ENCODE measurements around the gene TBPL2.

Gene TBPL2

DNA sequence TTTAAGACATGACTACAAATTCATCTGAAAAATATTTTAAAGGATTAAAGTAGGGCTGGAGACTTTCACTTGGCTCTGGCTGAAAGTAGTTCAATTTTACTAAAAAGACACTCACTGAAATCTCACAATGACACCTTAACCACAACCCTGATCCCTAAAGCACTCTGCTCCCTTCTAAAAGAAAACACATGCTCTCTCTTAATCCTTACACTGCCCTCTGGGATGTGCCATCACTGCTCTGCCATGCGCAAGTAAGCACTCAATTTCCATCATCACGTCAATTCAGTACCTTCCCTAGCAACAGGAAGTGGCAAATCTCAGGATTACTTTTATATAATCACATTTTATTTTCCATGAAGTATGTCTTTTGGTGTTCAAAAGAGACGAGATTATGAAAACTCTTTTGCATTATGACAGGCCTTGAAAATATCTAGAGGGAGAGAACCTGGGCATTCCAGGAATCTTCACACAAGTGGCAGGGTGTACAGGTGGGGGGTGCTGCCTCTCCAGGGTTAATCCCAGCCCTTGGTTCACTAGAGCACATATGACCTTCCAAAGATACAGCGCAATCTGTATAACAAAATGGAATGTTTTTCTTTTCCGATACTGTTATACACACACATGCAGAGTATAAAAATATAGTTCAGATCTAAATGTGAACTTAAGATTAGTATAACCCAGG lies 36.1 kb downstream of the TBPL2 start:
- TF ChIP-seq, protein P1, sequence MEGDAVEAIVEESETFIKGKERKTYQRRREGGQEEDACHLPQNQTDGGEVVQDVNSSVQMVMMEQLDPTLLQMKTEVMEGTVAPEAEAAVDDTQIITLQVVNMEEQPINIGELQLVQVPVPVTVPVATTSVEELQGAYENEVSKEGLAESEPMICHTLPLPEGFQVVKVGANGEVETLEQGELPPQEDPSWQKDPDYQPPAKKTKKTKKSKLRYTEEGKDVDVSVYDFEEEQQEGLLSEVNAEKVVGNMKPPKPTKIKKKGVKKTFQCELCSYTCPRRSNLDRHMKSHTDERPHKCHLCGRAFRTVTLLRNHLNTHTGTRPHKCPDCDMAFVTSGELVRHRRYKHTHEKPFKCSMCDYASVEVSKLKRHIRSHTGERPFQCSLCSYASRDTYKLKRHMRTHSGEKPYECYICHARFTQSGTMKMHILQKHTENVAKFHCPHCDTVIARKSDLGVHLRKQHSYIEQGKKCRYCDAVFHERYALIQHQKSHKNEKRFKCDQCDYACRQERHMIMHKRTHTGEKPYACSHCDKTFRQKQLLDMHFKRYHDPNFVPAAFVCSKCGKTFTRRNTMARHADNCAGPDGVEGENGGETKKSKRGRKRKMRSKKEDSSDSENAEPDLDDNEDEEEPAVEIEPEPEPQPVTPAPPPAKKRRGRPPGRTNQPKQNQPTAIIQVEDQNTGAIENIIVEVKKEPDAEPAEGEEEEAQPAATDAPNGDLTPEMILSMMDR (IDR thresholded peaks at IDR 0.05; ENCODE audit: insufficient read depth, low read length, missing control alignments), result no peak
- ChIA-PET POLR2A (no interaction called here), CTCF (no interaction called here)
- DNase-seq (ENCODE audit: low read depth, low spot score), result no peak
- no peak overlapping the region for H3K4me3 ChIP-seq (ENCODE audit: low read depth, low read length)

DNA sequence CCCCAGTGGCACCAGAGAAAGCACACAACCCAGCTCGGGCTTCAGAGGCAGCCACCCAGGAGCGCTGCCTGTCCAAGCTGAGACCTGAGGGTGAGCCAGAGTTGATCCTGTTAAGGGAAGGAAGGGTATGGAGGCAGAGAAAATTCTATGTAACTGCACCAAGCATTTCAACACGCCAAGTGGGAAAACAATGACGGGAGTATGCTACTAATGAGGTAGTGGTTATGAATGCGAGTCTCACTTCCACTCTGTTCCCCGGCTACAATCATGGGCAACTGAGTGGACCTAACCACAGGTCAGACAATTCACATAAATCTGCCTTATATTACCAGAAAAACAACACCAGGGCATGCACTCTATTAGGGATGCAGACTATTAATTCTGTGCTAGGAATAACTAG lies 38.7 kb downstream of the TBPL2 start:
- POLR2A ChIA-PET, result no interaction called here
- TF ChIP-seq, protein P1 (IDR thresholded peaks at IDR 0.05; ENCODE audit: insufficient read depth, low read length, missing control alignments), result no peak

DNA sequence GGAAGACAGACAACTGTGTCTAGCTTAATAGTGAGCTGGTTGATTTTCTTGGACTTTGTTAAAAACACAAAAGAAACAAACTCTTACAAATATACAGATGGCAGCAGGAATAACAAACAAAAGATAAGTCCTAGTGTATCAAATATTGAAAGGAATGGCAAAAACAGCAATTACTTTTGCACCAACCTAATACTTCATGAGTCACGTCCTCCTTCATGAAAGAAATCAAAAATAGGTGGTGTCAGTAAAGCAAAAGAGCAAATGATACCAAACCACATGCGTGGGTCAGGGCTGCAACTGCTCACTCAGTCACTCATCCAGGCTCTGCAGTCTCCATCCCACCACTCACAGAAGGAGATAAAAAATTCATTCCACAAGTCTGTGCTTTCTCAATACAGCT lies 40.6 kb downstream of the TBPL2 start:
- ChIA-PET CTCF (no interaction called here), POLR2A (no interaction called here)
- H3K4me3 ChIP-seq (ENCODE audit: low read depth, low read length), result no peak overlapping the region
- no peak for DNase-seq (ENCODE audit: low read depth, low spot score)
- TF ChIP-seq, protein P1 (IDR thresholded peaks at IDR 0.05; ENCODE audit: insufficient read depth, low read length, missing control alignments), result no peak

More for the DNA sequence above, 38.7 kb downstream of the TBPL2 start:
- CTCF ChIA-PET, result interaction anchor here (0.6 kb wide), 1 partner anchor 44 kb away, joined by 3 read pairs; no protein-coding TSS in a partner anchor
- no peak for DNase-seq (ENCODE audit: low read depth, low spot score)
- no peak overlapping the region for H3K4me3 ChIP-seq (ENCODE audit: low read depth, low read length)

GRCh38 chr14:55399183-55399582 lies 41.2 kb downstream of the TBPL2 start:
- POLR2A ChIA-PET, result no interaction called here
- no peak for DNase-seq (ENCODE audit: low read depth, low spot score)
- CTCF ChIA-PET, result interaction anchor here (1.3 kb wide), 1 partner anchor 43 kb away, joined by 3 read pairs; no protein-coding TSS in a partner anchor
- H3K4me3 ChIP-seq (ENCODE audit: low read depth, low read length), result no peak overlapping the region
- TF ChIP-seq, protein P1 (IDR thresholded peaks at IDR 0.05; ENCODE audit: insufficient read depth, low read length, missing control alignments), result no peak

DNA sequence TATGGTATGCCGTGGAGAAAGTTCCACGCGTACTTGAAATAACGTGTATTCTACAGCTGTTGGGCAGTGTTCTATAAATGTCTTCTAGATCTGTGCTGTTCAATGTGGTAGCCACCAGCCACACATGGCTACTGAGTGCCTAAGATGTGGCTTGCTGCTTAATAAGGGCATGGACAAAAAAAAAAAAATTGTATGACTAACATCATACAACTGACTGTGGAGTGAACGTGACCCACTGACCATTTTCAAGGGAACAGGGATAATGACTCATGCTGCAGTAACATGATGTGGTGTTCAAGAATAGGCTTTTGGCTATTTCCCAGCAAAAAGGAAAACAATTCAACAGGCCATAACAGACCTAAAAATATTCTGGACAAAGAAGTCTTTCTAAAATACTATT lies 41.7 kb downstream of the TBPL2 start:
- DNase-seq (ENCODE audit: low read depth, low spot score), result peak; percentile 90
- CTCF ChIA-PET, result interaction anchor here (1.0 to 1.3 kb wide), 2 partner anchors 16 to 43 kb away, joined by 3 read pairs; no protein-coding TSS in a partner anchor

GRCh38 chr14:55389330-55389729 lies 51.1 kb downstream of the TBPL2 start:
- TF ChIP-seq, protein P1 (IDR thresholded peaks at IDR 0.05; ENCODE audit: insufficient read depth, low read length, missing control alignments), result no peak
- H3K4me3 ChIP-seq (ENCODE audit: low read depth, low read length), result no peak overlapping the region
- DNase-seq (ENCODE audit: low read depth, low spot score), result peak; percentile 69
- CTCF ChIA-PET, result interaction anchor here (1.7 kb wide), 1 partner anchor 35 kb away, joined by 5 read pairs; no protein-coding TSS in a partner anchor
- POLR2A ChIA-PET, result no interaction called here

More for the DNA sequence above, 41.7 kb downstream of the TBPL2 start:
- POLR2A ChIA-PET, result no interaction called here
- H3K4me3 ChIP-seq (ENCODE audit: low read depth, low read length), result no peak overlapping the region
- TF ChIP-seq, protein P1 (IDR thresholded peaks at IDR 0.05; ENCODE audit: insufficient read depth, low read length, missing control alignments), result no peak

Measured in AG04449 (cell line).